GM19324 (cell line): Measurements from ENCODE around the gene PHLDB3.
"Not testable (repeated sequence)": the region's sequence is repeated elsewhere in the genome, so short reads cannot be mapped to it uniquely, and the experiment has no call there.

Source experiments
- ATAC-seq: cut with Tn5 transposase; IDR thresholded peaks from one replicate; pipeline ENCODE4 v1.9.1; 2021; ENCODE audit warnings: mild to moderate bottlenecking, moderate library complexity; ENCODE audit not compliant: unreplicated experiment, low FRiP score

The PHLDB3 gene

DNA sequence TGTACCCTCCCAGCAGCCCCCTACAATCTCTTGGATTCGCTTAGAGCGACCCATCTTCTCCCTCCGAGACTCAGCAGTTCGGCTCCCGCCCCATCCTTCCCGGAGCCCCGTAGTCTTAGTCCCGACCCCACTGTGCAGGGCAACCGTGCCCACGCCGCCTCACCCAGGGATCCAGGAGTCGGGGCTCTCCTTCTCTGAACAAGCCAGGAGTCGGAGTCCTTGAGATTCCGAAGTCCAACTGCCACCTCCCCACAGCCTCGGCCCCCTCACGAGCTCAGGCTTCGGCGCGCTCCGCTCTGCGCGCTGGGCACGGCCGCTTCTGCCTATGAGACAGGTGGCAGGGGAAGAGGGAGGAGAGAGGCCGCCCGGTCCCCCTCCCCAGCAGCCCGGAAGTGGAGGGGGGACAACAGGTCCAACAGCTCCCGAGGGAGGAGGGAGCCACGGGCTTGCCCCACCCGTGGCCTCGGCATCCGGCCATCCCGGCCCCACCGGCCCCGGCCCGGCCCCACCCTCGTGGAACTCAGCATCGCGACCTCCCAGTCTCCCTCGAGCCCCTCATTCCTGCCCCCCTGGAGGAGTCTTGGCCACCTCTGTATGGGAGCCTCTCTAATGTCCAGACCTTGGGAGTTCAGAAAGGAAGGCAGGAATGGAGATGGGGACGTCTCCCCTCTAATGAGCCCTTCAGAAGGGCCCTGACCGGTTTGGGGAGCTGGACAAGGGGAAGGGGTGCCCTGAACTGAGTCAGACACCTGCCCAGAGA, at the start of gene PHLDB3:
TSS of gene PHLDB3 (minus strand) at position 321 of the 760 bp plus-strand sequence. CDS start 628 bp downstream, outside the sequence.
- peak; percentile 18 for ATAC-seq

DNA sequence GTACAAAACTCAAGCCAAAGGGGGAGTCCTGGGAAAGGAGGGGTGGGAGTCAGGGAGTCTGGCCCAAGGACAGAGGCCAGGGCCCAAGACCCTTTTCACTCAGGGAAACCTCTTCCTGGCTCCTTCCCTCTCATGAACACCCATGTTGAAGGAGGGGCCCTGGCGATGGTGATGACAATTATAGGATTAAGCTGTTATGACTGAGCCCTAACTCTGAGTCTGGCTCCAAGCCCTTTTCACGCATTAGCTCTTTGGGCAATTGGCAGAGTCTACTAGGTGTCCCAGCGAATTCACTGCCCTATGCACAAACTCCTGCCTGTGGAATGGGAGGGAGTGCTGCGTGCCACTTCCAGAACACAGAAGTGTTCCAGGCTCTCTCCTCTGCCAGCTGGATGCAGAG, 49.1 kb upstream of the PHLDB3 start:
- ATAC-seq = no peak

DNA sequence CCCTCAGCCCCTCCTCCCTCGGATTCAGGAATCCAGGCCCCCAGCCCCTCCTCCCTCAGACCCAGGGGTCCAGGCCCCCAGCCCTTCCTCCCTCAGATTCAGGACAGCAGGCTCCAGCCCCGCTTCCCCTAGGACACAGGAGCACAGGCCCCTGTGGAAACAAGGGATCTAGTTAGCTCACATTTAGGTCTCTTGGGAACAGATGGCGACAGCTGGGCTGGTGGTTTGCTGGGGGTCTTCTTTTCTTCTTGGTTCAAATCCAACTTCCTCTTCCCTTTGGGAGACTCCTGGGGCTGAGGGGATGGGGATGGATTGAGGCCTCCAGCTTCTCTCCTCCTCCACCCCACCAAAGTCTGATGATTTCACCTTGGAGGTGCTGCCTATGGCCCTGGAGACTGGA, 48.1 kb upstream of the PHLDB3 start:
- no peak for ATAC-seq

DNA sequence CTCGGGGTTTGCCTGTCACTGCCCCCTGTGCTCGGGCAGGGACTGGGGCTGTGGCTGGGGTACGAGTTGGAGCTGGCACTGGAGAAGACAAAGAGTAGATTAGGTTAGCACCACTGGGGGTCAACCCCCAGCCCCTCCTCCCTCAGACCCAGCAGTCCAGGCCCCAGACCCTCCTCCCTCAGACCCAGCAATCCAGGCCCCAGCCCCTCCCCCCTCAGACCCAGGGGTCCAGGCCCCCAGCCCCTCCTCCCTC, 47.6 kb upstream of the PHLDB3 start:
- ATAC-seq = no peak

DNA sequence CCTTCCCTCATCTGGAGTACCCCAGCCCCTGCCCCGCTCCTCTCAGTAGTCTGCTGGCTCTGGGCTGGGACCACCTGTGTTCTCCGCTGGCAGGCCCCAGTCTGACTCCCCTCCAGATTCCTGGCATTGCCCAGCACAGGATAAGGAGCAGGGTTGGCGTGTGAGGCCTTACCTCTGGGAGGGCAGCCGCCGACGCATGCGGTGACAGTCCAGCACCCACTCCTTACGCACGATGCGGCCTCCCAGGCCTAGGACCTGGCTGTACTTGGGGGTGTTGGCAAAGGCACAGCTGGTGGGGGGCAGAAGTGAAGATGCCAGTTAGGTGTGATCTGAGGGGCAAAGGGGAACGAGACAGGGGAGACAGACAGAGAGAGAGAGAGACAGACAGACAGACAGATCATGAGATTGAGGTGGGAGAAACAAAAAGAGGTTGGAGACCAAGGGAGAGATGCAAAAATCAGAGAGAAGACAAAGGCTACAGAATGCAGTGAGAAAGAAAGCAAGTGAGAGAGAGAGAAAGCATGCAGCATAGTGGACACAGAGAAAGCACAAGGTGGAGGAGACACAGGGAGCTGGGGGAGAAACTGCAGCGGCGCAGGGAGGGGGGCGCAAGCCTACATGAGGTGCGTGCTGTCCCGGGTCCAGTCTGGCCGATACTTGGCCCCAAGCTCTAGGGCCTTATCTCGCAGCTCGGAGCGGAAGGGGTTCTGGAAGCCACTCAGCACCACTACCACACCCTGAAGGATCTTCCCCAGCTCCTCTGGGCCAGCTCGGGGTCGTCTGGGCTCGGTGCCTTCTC, 47.1 kb upstream of the PHLDB3 start:
- no peak for ATAC-seq

DNA sequence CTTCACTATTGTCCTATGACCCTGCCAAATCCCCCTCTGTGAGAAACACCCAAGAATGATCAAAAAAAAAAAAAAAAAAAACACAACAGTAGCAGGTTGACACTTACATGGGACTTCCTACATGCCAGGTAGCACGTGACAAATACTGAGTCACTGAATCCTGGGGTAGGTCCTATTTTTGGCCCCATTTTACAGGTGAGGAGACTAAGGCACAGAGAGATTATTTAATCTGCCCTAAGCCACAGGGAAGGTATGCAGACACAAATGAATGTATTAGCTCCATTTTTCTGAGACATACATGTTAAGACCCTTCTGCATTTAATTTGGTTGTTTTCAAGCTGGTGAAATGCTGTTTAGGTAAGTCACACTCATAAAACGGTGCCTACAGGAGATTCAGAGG, 44.2 kb upstream of the PHLDB3 start:
- no peak for ATAC-seq

DNA sequence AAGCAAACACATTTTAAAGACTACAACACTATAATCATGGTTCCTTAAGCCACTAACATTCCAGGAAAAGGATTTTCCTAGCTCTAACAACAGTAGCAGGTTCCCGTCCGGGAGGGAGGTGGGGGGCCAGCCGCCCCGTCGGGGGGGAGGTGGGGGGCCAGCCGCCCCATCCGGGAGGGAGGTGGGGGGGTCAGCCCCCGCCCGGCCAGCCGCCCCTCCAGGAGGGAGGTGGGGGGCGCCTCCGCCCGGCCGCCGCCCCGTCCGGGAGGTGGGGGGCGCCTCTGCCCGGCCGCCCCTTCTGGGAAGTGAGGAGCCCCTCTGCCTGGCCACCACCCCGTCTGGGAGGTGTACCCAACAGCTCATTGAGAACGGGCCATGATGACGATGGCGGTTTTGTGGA, 43.4 kb upstream of the PHLDB3 start:
- not testable (repeated sequence) for ATAC-seq

DNA sequence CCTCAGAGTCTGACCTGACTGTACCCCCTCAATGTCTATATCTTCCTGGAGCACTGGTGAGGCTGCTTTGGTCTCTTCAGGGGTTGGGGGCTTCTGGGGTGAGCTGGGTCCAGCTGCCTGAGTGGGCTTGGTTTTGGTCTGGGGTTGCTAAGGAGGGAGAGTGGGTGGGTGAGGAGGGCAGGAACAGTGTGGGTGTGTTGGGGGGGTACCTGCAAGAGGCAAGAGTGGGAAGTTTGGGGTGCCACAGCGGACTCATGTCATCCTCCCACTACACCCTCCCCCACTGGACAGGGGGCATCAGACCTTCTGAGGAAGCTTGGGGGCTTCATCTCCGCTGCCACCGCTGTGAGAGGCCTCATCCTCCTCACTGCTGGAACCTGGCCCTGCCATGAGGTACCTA, 42.0 kb upstream of the PHLDB3 start:
- no peak for ATAC-seq

DNA sequence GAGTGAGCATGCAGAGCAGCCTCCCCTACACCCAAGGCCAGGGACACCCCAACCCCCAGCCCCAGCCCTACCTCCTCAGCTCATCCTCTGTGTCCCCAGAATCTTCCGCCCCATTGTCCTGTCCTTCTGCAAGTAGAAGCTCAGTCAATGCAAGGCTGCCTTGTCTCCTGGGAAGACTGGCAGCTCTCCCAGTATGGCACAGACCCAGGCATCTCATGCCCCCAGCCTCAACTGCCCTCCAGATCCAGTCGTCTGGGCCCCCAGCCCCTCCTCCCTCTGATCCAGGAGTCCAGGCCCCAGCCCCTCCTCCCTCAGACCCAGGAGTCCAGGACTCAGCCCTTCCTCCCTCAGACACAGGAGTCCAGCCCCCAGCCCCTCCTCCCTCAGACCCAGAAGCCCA, 41.4 kb upstream of the PHLDB3 start:
- no peak for ATAC-seq

DNA sequence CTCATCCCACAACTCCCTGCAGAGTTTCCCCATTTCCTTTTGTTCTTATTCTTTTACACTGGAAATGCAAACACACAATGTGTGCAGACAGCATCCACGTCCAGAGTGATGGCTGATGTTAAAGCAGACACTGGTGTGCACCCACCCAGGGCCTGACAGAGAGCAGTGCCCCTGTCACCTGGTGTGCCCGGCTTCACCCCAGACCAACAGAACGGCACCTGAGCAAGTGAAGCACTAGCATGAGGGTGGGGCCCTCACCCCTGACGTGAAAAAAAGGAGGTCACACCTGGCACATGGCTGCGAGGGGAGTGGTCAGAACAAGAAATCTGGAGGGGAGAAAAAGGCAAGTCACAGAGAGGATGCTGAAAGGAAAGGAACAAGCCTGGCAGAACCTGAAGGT, 40.7 kb upstream of the PHLDB3 start:
- ATAC-seq = no peak

DNA sequence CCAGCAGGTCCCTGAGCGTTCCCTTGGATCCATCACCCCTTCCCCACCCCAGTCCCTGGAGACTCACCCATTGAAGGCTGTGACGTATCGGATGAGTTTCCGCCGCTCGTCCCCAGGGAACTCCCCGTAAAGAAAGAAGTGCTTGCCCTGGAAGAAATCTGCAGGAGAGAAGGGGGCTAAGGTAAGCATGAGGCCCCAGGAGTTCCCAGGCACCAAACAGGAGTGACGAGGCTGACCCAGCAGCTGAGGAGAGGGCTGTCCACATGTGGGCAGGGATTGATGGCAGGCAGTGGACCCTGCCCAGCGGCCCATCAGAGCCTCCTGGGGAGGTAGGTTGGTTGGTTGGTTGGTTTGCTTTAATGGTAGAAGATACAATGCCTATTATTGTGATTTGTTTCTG, 39.5 kb upstream of the PHLDB3 start:
- ATAC-seq = no peak

DNA sequence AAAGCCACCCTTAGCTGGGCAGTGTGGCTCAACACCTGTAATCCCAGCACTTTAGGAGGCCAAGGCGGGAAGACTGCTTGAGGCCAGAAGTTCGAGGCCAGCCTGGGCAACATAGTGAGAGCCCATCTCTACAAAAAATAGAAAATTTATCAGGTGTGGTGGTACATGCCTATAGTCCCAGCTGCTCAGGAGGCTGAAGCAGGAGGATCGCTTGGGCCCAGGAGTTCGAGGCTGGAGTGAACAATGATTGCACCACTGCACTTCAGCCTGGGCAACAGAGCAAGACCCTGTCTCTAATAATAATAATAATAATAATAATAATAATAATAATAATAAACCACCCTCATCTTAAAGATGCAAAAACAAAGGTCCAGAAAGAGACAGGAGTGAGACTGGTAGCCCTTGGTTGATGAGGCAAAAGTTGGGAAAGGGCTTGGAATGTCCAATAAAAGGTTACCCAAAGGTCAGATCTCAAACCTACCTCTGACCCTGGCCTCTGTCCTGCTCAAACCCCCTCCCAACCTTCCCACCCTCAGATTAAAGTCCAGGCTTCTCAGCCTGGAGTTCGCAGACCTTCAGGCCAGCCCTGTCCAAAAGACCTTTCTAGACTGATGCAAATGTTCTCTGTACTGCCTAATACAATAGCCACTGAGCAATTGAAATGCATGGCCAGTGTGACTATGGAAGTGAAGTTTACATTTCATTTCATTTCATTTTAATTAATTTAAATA, 37.5 kb upstream of the PHLDB3 start:
- ATAC-seq = no peak

DNA sequence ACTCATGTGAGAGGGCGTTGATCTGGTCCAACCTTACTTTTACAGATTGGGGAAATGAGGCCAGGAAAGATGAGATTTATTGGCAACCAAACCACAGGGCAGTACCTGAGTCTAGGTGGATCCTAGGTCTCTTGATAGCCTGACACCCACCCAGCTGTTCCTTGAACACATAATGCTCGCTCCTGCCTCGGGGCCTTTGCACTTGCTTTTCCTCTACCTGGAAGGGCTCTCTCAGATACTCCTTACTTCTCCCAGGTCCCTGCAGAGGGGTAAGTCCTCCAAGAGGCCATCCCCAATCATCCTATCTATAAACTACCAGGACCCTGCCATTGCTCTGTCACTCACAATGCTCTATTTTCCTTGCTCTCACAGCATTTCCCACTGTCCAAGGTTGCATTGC, 35.8 kb upstream of the PHLDB3 start:
- no peak for ATAC-seq

DNA sequence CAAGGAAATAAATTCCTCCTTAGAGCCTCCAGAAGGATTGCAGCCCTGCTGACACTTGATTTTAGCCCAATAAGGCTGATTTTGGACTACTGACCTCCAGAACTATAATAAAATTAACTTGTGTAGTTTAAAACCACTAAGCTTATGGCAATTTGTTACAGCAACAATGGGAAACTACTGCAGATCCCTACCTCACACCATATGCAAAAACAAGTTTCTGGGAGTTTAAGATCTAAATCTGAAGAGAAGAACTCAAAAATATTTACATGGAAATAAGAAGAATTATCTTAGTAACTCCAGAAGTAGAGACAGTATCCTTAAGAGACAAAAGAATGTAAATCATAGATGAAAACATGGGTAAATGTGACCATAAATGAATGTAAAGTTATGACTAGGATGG, 34.4 kb upstream of the PHLDB3 start:
- ATAC-seq = no peak

DNA sequence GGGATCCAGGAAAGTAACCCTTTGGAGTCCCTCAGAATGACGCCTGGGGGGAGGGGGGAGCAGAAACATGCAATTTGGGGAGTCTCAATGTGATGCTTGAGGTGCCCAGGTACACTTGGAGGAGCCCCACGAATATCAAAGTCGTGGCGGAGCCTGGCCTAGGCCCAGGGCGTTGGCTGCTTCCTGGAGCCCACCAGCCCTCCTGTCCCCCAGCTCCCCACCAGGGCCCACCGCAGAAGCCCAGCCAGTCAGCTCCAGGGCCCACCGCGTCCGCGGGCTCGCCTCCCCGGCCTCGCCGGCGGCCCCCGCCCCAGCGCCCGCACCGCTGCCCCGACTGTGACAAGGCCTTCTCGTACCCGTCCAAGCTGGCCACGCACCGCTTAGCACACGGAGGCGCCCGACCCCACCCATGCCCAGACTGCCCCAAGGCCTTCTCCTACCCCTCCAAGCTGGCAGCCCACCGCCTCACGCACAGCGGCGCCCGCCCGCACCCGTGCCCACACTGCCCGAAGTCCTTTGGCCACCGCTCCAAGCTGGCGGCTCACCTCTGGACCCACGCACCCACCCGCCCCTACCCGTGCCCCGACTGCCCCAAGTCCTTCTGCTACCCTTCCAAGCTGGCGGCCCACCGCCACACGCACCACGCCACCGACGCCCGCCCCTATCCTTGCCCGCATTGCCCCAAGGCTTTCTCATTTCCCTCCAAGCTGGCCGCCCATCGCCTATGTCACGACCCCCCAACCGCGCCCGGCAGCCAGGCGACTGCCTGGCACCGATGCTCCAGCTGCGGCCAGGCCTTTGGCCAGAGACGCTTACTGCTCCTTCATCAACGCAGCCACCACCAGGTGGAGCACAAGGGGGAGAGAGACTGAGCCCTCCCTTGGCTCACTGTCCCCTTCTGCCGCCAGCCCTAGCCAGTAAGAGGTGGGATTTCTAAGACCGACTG, 30.5 kb upstream of the PHLDB3 start:
- no peak for ATAC-seq

DNA sequence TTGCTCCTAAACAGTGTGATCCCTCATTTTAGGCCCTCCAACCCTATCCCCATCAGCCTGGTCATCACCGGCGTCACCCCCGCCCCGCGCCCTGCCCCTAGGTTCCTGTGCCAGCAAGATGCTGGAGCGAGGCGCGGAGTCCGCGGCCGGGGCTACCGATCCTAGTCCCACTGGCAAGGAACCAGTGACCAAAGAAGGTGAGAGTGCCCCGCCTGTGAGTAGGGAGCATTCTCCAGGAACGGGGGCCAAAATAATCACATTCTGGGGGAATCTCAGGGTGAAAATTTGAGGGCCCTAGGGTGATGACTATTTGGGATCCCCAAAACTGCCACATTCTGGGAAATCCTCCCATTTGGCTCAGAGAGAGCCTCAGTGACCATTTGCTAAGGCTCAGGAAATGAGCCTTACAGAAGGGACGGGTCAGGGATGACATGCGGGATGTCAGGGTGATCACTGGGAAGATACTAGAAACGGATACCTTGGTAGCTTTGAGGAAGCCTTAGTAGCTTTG, 29.8 kb upstream of the PHLDB3 start:
- ATAC-seq = no peak

DNA sequence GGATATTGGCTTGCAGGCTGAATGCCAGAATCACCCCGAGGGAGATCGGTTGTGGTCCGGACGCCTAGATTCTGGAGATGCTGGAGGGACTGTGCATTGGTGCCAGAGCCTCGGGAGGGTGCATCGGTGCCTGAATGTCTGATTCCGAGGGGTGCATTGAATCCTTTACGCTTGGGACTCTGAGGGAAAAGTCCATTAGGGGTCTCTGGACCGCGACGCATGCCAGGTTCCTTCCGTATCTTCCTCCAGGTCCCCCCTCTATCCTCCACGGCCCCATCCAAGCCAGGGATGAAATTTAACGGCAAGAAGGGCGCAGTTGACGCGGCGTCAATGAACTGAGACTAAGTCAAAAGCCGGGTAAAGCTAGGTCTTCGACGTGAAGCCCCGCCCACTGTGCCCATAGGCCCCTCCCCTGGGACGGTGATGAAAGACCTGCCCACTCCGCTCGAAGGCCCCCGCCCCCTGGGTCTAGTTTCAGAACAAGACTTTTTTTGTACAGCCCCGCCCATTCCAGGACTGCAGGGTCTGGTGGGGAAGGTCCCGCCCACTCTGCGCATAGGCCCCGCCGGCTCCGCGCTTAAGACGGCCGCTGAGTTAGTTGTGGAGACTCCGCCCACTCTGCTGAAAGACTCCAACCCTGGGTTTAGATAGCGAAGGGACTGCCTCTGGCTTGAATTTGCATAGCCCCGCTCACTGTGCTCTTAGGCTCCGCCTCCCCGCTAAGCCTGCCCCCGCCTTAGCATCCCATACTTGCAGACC, 29.2 kb upstream of the PHLDB3 start:
- ATAC-seq = peak; percentile 57

DNA sequence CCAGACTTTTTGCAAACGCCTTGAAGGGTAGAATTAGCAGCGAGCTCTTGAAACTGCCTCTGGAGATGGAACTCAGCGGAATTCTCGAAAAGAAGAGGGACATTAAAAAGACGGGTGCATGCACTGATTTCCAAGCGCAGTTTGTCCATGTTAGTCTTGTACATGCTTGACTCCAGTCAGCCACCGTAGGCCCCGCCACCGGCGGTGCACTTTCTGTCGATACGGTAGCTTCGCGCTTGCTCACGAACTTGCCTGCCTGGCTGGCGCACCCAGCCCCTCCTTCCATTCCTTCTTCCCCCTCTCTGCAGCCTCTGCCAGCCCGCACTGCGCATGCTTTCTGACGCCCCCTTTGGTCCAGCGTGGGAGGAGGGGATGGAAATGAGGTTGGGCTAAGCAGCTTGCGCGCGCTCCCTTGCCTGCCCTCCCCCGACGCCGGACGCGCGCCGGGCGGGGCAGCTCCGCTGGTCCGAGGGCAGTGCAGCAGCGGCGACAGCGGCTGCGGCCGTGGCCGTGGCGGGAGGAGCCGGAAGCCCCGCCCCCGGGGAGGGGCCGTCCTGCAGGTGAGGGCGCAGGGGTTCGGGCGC, 28.5 kb upstream of the PHLDB3 start, which contains the start of gene ZNF575:
TSS of gene ZNF575 (plus strand) at position 227 of the 584 bp plus-strand sequence. CDS start 1,235 bp downstream, outside the sequence.
- ATAC-seq = peak; percentile 80

DNA sequence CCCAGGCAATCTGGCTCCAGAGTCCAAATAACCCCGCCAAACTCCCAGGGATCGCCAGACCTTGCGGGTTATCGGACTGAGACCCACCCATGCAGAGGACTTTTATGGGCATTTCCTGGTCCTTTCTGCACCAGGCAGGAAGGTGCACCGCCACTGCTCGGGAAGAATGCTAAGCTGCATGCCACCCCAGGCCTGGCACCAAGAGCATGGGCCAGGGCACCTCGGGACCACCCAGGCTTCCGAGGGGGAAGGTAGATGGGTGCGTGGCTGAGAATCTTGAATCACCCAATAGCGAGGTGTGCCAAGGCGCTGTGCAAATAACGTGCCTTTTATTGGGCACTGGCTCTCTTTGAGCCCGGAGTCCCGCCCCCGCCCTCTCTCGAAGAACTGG, 28.0 kb upstream of the PHLDB3 start:
- no peak for ATAC-seq
